SH-SY5Y (cell line): Measurements from ENCODE around the gene IZUMO1.

Experiments
- GATA2 ChIP-seq: IDR thresholded peaks from 2 replicates; pipeline ENCODE4 v1.6.1; 2011; ENCODE audit warnings: mild to moderate bottlenecking, low read depth, low read length
- GATA3 ChIP-seq: IDR thresholded peaks from 2 replicates; pipeline ENCODE4 v1.6.1; 2011; ENCODE audit warnings: low read depth, mild to moderate bottlenecking, low read length, moderate library complexity

DNA sequence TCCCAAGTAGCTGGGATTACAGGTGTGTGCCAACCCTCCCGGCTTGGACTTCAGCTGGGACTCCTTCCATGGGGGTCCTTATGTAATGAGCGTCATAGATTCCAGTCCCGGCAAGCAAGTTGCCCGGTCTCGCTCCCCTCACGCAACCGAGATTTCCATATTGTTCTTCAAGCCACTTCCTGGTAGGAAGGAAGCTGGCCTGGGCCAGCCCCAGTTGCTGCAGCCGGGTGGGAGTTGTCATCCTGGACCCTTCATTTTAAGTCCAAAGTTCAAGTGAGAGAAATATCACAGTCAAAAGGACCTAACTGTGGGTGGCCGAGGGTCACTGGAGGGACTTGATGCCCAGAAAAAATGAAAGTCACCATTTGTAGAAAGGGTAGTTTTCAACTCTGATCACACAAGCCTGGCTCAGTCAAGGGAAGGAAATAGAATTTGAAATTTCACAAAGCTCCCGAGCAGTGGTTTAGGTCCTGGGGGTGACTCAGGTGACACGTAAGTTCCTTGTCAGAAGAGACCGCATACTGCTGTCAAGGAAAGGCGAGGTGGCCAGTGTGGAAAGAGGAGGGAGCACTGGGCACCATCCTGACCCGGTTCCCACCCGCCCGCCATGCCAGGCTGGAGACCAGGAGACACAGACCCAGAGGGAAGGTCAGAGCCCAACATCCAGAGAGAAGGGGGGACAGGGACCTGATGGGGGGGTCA lies 13.9 kb upstream of the IZUMO1 start:
- TF ChIP-seq GATA2 (no peak), GATA3 (no peak)
